Measurements from ENCODE around the gene PAQR7.

The PAQR7 gene

DNA sequence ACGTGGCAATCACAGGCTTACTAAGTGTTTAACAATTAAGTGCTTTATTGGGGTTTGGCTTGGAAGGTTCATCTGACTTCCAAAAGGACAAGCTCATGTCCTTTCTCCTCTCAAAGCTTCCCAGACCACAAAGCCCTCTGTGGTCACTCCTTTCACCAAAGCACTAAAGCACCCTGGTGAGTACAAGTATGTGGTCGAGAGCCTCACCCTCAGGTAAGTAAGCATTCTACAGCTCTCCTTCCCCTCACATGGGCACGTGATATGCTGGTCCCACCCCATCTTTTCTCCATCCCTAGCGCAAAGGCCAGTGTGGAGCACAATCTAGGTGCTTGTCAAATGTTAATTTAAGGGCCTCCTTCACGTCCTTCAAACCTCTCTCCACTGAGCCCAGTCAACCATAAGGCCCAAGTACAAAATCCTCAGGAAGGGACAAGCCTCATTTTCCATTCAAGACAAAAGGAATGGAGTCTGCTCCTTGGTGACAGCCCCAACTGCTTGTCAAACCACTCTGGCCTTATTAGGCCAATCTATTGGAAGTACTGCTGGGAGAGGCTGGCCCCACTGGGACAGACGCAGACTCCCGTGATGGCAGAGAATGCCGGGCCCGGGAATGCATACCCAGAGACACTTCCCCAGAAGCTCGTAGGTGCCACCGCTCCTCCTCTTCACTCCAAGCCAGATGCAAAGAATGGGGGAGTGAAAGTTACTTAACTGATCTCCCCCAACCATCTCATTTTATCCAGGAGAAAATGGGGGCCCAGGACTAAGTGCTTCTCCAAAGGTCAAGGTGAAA, 22.9 kb upstream of the PAQR7 start:
- no peak overlapping the region for H3K4me2 ChIP-seq (ENCODE audit: low read length)
- peaks cover 21% of the 10 kb centered on the region for H3K4me1 ChIP-seq (ENCODE audit: control insufficient read depth, insufficient read depth, low read length)
- peaks cover 46% of the 10 kb centered on the region for H3K36me3 ChIP-seq (ENCODE audit: insufficient read depth, low read length)
- no peaks in the 10 kb centered on the region for H3K27me3 ChIP-seq (ENCODE audit: control insufficient read depth, insufficient read depth, low read length)
- H3K9ac ChIP-seq (ENCODE audit: low read depth, low read length): no peak overlapping the region
- no peaks in the 10 kb centered on the region for H3K9me3 ChIP-seq (replicated peaks; ENCODE audit: low read length)
- H3K4me3 ChIP-seq (ENCODE audit: low read length): no peak overlapping the region

DNA sequence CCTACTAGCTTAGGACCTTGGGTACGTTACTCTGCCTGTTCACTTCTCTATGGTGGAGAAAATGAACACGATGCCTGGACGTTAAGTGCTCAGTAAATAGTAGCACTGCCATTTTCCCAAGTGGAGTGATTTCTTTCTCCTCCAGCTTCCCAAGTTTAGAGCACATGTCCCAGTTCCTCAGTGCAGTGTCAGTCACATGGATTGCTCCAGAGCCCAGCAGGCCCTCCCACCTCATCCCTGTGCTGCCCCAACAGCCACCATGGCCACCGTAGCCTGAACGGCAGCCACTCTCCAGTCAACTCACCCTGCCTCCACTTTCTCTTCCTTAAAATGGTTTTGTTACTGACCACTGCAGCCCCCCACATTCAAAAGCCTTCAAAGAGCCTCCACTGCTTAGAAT, 22.2 kb upstream of the PAQR7 start:
- Histone ChIP-seq H3K27me3 (ENCODE audit: control insufficient read depth, insufficient read depth, low read length) (no peaks in the 10 kb centered on the region), H3K9me3 (replicated peaks; ENCODE audit: low read length) (no peaks in the 10 kb centered on the region), H3K4me1 (ENCODE audit: control insufficient read depth, insufficient read depth, low read length) (peaks cover 23% of the 10 kb centered on the region), H3K9ac (ENCODE audit: low read depth, low read length) (no peak overlapping the region), H3K36me3 (ENCODE audit: insufficient read depth, low read length) (peaks cover 42% of the 10 kb centered on the region), H3K4me2 (ENCODE audit: low read length) (no peak overlapping the region), H3K4me3 (ENCODE audit: low read length) (no peak overlapping the region)

DNA sequence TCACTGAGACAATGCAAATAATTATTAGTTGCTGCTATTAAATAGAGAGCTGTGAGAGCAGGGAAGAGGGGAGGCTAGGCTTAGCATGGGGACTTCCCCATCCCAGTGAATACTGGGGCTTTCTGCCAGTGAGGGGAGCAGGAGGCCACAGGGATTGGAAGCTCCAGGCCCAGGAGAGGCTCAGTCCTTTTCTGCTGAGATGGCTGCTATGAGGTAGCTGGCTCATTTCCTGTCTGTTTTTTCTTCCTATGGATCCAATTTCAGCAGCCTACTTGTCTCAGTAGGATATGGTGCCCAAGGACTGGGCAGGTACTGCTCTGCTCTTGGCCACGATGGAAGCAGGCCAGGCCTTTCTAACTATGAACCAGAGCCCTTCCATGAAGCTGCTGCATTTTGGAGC, 20.8 kb upstream of the PAQR7 start:
- Histone ChIP-seq H3K9ac (ENCODE audit: low read depth, low read length) (peak overlapping the region; percentile 41), H3K4me3 (ENCODE audit: low read length) (no peak overlapping the region), H3K4me1 (ENCODE audit: control insufficient read depth, insufficient read depth, low read length) (peaks cover 34% of the 10 kb centered on the region), H3K9me3 (replicated peaks; ENCODE audit: low read length) (no peaks in the 10 kb centered on the region), H3K27me3 (ENCODE audit: control insufficient read depth, insufficient read depth, low read length) (no peaks in the 10 kb centered on the region), H3K4me2 (ENCODE audit: low read length) (no peak overlapping the region), H3K36me3 (ENCODE audit: insufficient read depth, low read length) (peaks cover 34% of the 10 kb centered on the region)

DNA sequence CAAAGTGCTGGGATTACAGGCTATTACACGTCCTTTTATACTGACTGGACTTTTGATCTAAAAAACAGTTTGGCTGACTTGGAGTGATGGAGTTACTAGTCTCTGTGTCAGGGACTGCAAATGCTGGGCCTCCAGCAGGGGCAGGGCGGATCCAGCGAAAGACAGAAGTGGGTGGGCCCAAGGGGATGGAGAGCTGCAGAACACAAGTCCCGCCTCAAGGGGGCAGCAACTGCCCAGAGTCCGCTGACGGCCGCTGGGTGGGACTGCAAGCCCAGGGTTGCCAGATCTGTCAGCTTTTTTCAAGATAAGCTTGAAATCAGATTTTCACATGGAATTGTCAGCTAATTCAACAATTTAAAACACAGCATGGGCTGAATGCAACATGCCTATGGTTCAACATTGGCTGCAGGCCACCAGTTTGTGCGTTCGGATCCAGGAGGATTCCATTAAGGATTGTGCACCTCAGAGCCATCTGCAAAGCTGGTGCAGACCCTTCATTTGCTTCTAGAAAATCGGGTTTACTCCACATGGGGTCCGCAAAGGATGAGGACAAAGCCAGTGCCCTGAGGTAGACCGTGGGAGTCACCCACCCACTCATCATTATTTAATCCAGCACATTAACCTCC, 20.0 kb upstream of the PAQR7 start:
- H3K27me3 ChIP-seq (ENCODE audit: control insufficient read depth, insufficient read depth, low read length): no peaks in the 10 kb centered on the region
- H3K9me3 ChIP-seq (replicated peaks; ENCODE audit: low read length): no peaks in the 10 kb centered on the region
- peak overlapping the region; percentile 41 for H3K9ac ChIP-seq (ENCODE audit: low read depth, low read length)
- H3K4me1 ChIP-seq (ENCODE audit: control insufficient read depth, insufficient read depth, low read length): peaks cover 39% of the 10 kb centered on the region
- H3K4me2 ChIP-seq (ENCODE audit: low read length): no peak overlapping the region
- H3K36me3 ChIP-seq (ENCODE audit: insufficient read depth, low read length): peaks cover 27% of the 10 kb centered on the region
- no peak overlapping the region for H3K4me3 ChIP-seq (ENCODE audit: low read length)

DNA sequence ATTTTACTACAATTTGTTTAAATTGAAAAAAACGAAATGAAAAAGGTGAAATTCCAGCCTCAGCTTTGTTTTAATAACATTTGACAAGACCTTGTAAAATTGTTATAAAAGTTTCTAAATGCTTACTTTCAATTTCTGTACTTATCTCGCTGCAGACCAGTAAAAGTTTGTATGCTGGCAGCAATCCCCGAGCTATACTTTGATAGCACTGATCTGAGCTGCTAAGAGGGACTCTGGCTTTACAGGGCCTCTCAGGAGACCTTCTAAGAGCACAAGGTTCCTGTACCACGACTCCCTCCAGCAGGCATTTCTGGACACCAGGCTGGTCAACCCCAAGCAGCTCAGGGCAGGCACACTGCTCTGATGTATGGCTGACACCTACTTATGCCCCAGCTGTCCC, 17.6 kb upstream of the PAQR7 start:
- Histone ChIP-seq H3K4me1 (ENCODE audit: control insufficient read depth, insufficient read depth, low read length) (peaks cover 44% of the 10 kb centered on the region), H3K4me3 (ENCODE audit: low read length) (no peak overlapping the region), H3K36me3 (ENCODE audit: insufficient read depth, low read length) (peaks cover 4% of the 10 kb centered on the region), H3K27me3 (ENCODE audit: control insufficient read depth, insufficient read depth, low read length) (no peaks in the 10 kb centered on the region), H3K4me2 (ENCODE audit: low read length) (no peak overlapping the region), H3K9ac (ENCODE audit: low read depth, low read length) (peak overlapping the region; percentile 79), H3K9me3 (replicated peaks; ENCODE audit: low read length) (no peaks in the 10 kb centered on the region)

DNA sequence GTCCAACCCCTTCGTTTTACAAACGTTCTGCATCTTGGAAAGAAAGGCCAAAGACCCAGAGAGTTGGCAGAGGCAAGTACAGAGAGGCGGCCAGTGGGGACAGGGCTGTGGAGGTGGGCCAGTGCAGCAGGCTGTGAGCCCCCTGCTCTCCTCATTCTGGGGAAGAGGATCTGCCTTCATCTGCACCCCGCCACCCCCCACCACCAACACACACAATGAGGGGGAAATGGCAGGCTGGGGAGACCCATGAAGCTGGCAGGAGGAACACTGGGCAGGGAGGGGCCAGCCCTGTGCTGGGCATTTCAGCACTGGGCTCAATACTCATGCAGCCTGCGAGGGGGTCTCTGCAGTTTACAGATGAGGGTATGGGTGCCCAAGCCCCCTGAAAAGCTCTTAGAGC, 16.1 kb upstream of the PAQR7 start:
- H3K4me3 ChIP-seq (ENCODE audit: low read length): peak overlapping the region; percentile 18
- H3K4me1 ChIP-seq (ENCODE audit: control insufficient read depth, insufficient read depth, low read length): peaks cover 43% of the 10 kb centered on the region
- H3K4me2 ChIP-seq (ENCODE audit: low read length): peak overlapping the region; percentile 73
- peak overlapping the region; percentile 79 for H3K9ac ChIP-seq (ENCODE audit: low read depth, low read length)
- H3K27me3 ChIP-seq (ENCODE audit: control insufficient read depth, insufficient read depth, low read length): no peaks in the 10 kb centered on the region
- no peaks in the 10 kb centered on the region for H3K9me3 ChIP-seq (replicated peaks; ENCODE audit: low read length)
- H3K36me3 ChIP-seq (ENCODE audit: insufficient read depth, low read length): no peaks in the 10 kb centered on the region

DNA sequence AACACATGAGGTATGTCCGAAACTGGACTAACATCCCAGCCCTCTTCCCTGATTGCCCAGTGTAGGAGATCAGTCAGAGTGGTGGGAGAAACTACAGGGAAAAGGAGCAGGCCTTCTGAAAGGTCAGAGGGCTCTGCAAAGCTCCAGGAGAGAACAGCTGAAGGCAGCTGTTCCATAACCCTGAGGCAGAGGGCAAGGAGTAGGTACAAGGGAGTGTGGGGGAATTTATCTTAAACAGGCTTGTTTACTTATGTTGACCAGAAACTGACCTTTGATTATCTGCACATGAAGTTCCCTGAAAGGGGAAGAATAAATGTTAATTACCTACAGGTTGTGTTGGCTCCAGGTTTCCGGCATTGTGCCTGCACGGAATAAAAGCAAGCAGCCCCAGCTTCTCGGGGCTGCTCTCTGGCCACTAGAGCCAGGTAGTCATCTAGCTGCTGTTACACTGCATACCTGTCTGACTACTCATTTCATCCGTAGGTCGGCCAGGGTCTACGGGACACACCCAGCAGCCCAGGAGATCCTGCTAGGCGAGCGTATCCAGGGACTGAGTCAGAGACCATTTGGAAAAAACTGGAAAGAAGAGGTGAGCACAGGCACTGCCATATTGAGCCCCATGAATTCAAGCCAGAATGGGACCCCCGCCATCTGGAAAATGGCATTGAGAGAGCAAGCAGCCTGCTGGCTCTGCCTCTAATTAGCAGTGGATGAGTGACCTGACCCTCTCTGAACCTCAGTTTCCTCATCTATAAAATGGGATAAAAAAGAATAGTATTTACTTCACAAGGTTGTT, 14.9 kb upstream of the PAQR7 start:
- Histone ChIP-seq H3K9ac (ENCODE audit: low read depth, low read length) (no peak overlapping the region), H3K9me3 (replicated peaks; ENCODE audit: low read length) (no peaks in the 10 kb centered on the region), H3K27me3 (ENCODE audit: control insufficient read depth, insufficient read depth, low read length) (no peaks in the 10 kb centered on the region), H3K36me3 (ENCODE audit: insufficient read depth, low read length) (no peaks in the 10 kb centered on the region), H3K4me2 (ENCODE audit: low read length) (no peak overlapping the region), H3K4me3 (ENCODE audit: low read length) (no peak overlapping the region), H3K4me1 (ENCODE audit: control insufficient read depth, insufficient read depth, low read length) (peaks cover 31% of the 10 kb centered on the region)

DNA sequence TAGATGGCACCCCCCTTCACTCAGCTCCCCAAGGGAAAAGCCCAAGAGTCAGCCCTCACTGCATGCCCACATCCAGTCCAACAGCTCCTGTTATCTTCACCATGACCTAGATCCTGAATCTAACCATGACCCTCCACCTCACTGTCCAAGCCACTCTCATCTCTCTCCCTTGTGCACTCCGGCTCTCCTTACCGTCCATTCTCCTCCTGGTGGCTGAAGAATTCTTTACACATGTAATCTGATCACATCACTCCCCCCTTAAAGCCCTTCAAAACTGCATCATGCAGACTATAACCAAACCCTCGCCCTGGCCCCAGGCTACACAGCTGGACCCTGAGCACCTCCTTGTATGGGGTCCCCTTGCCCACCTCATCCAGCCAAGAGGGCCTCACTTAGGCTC, 14.0 kb upstream of the PAQR7 start:
- H3K9ac ChIP-seq (ENCODE audit: low read depth, low read length): no peak overlapping the region
- no peak overlapping the region for H3K4me2 ChIP-seq (ENCODE audit: low read length)
- H3K4me3 ChIP-seq (ENCODE audit: low read length): no peak overlapping the region
- no peaks in the 10 kb centered on the region for H3K9me3 ChIP-seq (replicated peaks; ENCODE audit: low read length)
- H3K4me1 ChIP-seq (ENCODE audit: control insufficient read depth, insufficient read depth, low read length): peaks cover 28% of the 10 kb centered on the region
- H3K27me3 ChIP-seq (ENCODE audit: control insufficient read depth, insufficient read depth, low read length): no peaks in the 10 kb centered on the region
- no peaks in the 10 kb centered on the region for H3K36me3 ChIP-seq (ENCODE audit: insufficient read depth, low read length)

DNA sequence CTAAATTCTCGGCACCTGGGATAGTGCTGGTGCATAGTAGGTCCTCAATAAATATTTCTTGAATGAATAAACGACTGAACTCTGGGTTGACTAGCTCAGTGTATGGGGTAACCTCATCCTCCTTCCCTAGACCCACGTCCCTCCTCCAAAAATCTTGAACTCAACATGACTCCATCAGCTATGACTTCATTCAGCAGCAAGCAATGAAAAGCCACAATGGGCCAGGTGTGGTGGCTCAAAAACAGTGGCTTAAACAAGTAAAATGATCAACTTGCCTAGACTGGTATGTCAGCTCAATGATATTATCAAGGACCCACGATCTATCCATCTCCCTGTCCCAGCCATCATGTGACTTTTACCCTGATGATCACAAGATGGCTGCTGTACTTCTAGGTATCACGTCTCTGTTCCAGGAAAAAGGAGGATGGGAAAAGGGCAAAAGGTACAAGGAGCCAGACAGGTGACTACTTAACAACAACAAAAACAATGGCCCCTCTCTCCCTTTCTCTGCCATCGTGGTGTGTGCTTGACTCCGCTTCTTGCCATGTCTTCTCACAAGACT, 13.0 kb upstream of the PAQR7 start:
- Histone ChIP-seq H3K4me1 (ENCODE audit: control insufficient read depth, insufficient read depth, low read length) (peaks cover 28% of the 10 kb centered on the region), H3K9me3 (replicated peaks; ENCODE audit: low read length) (no peaks in the 10 kb centered on the region), H3K27me3 (ENCODE audit: control insufficient read depth, insufficient read depth, low read length) (no peaks in the 10 kb centered on the region), H3K36me3 (ENCODE audit: insufficient read depth, low read length) (no peaks in the 10 kb centered on the region), H3K4me3 (ENCODE audit: low read length) (no peak overlapping the region), H3K9ac (ENCODE audit: low read depth, low read length) (no peak overlapping the region), H3K4me2 (ENCODE audit: low read length) (no peak overlapping the region)

DNA sequence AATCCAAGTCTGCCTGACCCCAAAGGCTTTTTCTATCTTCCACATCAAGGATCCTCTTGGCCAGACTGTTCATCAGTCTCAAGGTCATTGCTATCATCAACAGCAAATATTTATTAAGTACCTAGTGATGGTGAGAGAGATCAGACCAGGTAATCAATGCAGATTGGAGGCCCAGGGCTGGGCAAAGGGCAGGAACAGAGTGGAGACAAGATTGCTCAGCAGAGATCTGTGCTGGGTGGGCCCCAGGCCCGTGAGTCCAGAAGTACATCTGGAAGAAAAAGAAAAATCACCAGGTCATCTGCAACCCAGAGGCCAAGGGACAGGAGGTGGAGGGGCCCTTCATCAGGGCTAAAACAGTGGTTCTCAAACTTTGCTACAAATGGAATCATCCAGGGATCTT, 10.1 kb upstream of the PAQR7 start:
- Histone ChIP-seq H3K9me3 (replicated peaks; ENCODE audit: low read length) (no peaks in the 10 kb centered on the region), H3K4me3 (ENCODE audit: low read length) (no peak overlapping the region), H3K27me3 (ENCODE audit: control insufficient read depth, insufficient read depth, low read length) (no peaks in the 10 kb centered on the region), H3K36me3 (ENCODE audit: insufficient read depth, low read length) (no peaks in the 10 kb centered on the region), H3K9ac (ENCODE audit: low read depth, low read length) (no peak overlapping the region), H3K4me1 (ENCODE audit: control insufficient read depth, insufficient read depth, low read length) (peaks cover 7% of the 10 kb centered on the region), H3K4me2 (ENCODE audit: low read length) (no peak overlapping the region)

DNA sequence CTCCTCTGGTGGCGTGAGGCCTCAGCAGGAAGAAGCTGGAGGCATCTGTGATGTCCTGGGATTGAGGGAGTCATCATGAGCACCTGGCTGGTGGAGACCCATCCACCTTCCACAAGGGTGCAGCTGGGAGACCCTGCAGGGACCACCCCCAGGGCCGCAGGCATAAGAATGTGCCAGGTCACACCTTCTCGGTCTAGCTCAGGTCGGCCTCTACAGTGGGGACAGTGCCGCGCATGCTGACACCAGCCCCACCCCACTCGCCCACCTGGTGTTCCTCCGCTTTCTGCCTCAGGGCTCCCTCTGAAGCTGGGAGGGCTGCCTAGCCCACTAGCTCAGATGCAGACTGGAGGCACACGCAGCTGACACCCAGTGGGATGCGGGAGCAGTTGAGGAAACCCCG, 5.8 kb upstream of the PAQR7 start:
- no peaks in the 10 kb centered on the region for H3K27me3 ChIP-seq (ENCODE audit: control insufficient read depth, insufficient read depth, low read length)

More for the DNA sequence above, 5.8 kb upstream of the PAQR7 start:
- no peak overlapping the region for H3K4me2 ChIP-seq (ENCODE audit: low read length)
- no peaks in the 10 kb centered on the region for H3K36me3 ChIP-seq (ENCODE audit: insufficient read depth, low read length)
- no peaks in the 10 kb centered on the region for H3K9me3 ChIP-seq (replicated peaks; ENCODE audit: low read length)
- no peak overlapping the region for H3K4me3 ChIP-seq (ENCODE audit: low read length)
- no peak overlapping the region for H3K9ac ChIP-seq (ENCODE audit: low read depth, low read length)
- no peaks in the 10 kb centered on the region for H3K4me1 ChIP-seq (ENCODE audit: control insufficient read depth, insufficient read depth, low read length)

Measured in skeletal muscle satellite cell (primary cell).